IMR-90 (cell line): ENCODE results near the gene ZFYVE26. TPM values are rescaled to one million over a fixed set of nuclear protein-coding genes. Genes with fewer than 3 reads are reported as not detected.

Experiments
- ATAC-seq: fragments of 200-7000 bp; cut with Tn5 transposase; 2 replicates; pipeline ENCODE4 v1.9.1; 2020; ENCODE audit warnings: low read depth, mild to moderate bottlenecking, moderate library complexity
- BruUV-seq: library from RNA; stranded (reverse); fragments of 400-500 nt; replicated peaks from 2 replicates; lab custom pipeline; 2021; lab: Mats Ljungman, UMichigan
- CTCF ChIA-PET: fragments of 300-600 bp; formaldehyde crosslinking; extraction: SDS; loops from one replicate; lab custom pipeline; 2021; ENCODE audit warnings: antibody characterized with exemption; lab: Yijun Ruan, JAX
- POLR2A ChIA-PET: fragments of 300-600 bp; sonication (Branson Sonifier 250); formaldehyde crosslinking; loops from one replicate; lab custom pipeline; 2022; ENCODE audit warnings: antibody characterized with exemption; ENCODE audit not compliant: unreplicated experiment; lab: Charles Lee
- DNase-seq: peaks from one replicate; pipeline ENCODE4 v3.0.0; 2013
- H2AFZ ChIP-seq: replicated peaks from 2 replicates; pipeline ENCODE3; 2013; ENCODE audit warnings: low read length, mild to moderate bottlenecking; ENCODE audit not compliant: poor library complexity
- H2AK5ac ChIP-seq: 2 replicates; pipeline ENCODE4 v1.6.1; 2013; ENCODE audit warnings: low read depth, low read length, inconsistent platforms
- H2AK9ac ChIP-seq: replicated peaks from 2 replicates; pipeline ENCODE3; 2013; ENCODE audit warnings: mild to moderate bottlenecking, low read depth, low read length, moderate library complexity; ENCODE audit not compliant: poor library complexity
- H2BK120ac ChIP-seq: 2 replicates; pipeline ENCODE4 v1.6.1; 2013; ENCODE audit warnings: low read depth, low read length, inconsistent platforms
- H2BK15ac ChIP-seq: 3 replicates; pipeline ENCODE4 v1.6.1; 2013; ENCODE audit warnings: low read depth, low read length, inconsistent platforms
- H2BK20ac ChIP-seq: 2 replicates; pipeline ENCODE4 v1.6.1; 2013; ENCODE audit warnings: low read depth, mild to moderate bottlenecking, inconsistent platforms, low read length, moderate library complexity
- H2BK5ac ChIP-seq: 2 replicates; pipeline ENCODE4 v1.6.1; 2013; ENCODE audit warnings: mild to moderate bottlenecking, low read depth, low read length, inconsistent platforms; ENCODE audit not compliant: poor library complexity, severe bottlenecking
- H3K14ac ChIP-seq: replicated peaks from 2 replicates; pipeline ENCODE4 v1.6.1; 2013; ENCODE audit warnings: low read depth, low read length, inconsistent platforms
- H3K18ac ChIP-seq: 2 replicates; pipeline ENCODE4 v1.6.1; 2013; ENCODE audit warnings: low read depth, low read length, control low read depth
- H3K23ac ChIP-seq: 2 replicates; pipeline ENCODE4 v1.6.1; 2013; ENCODE audit warnings: low read depth, low read length, inconsistent platforms
- H3K27ac ChIP-seq: 2 replicates; pipeline ENCODE4 v1.5.1; 2013; ENCODE audit warnings: mild to moderate bottlenecking, control low read depth, low read length; ENCODE audit not compliant: insufficient read depth
- H3K27me3 ChIP-seq: 2 replicates; pipeline ENCODE4 v1.6.1; 2013; ENCODE audit warnings: low read length; ENCODE audit not compliant: control insufficient read depth, insufficient read depth
- H3K36me3 ChIP-seq: 2 replicates; pipeline ENCODE4 v1.6.1; 2013; ENCODE audit warnings: low read length, mixed read lengths; ENCODE audit not compliant: control insufficient read depth, insufficient read depth
- H3K4ac ChIP-seq: 2 replicates; pipeline ENCODE4 v1.6.1; 2013; ENCODE audit warnings: low read depth, low read length, inconsistent platforms
- H3K4me1 ChIP-seq: 2 replicates; pipeline ENCODE4 v1.6.1; 2013; ENCODE audit warnings: low read length, mixed read lengths; ENCODE audit not compliant: control insufficient read depth, insufficient read depth
- H3K4me2 ChIP-seq: 2 replicates; pipeline ENCODE4 v1.6.1; 2013; ENCODE audit warnings: low read depth, mild to moderate bottlenecking, control low read depth, low read length, moderate library complexity
- H3K4me3 ChIP-seq: 2 replicates; pipeline ENCODE4 v1.5.1; 2013; ENCODE audit warnings: low read depth, mild to moderate bottlenecking, control low read depth, low read length, moderate library complexity; ENCODE audit not compliant: insufficient read depth
- H3K56ac ChIP-seq: 2 replicates; pipeline ENCODE4 v1.6.1; 2013; ENCODE audit warnings: low read length, inconsistent platforms; ENCODE audit not compliant: insufficient read depth; ENCODE audit errors: extremely low read depth
- H3K79me1 ChIP-seq, 2 experiments: 2 replicates each; pipeline ENCODE4 v1.6.1; 2013; ENCODE audit warnings: low read length in 2 of 2, inconsistent platforms in 1 of 2, low read depth in 1 of 2
- H3K9ac ChIP-seq: 2 replicates; pipeline ENCODE4 v1.6.1; 2013; ENCODE audit warnings: low read depth, low read length, control low read depth
- H3K9me1 ChIP-seq: 2 replicates; pipeline ENCODE4 v1.6.1; 2013; ENCODE audit warnings: low read length, inconsistent platforms; ENCODE audit not compliant: insufficient read depth
- H3K9me3 ChIP-seq: 2 replicates; pipeline ENCODE4 v1.6.1; 2013; ENCODE audit warnings: low read length; ENCODE audit not compliant: control insufficient read depth, insufficient read depth
- H4K20me1 ChIP-seq: 2 replicates; pipeline ENCODE4 v1.6.1; 2013; ENCODE audit warnings: low read length, inconsistent platforms; ENCODE audit not compliant: insufficient read depth
- H4K5ac ChIP-seq: 2 replicates; pipeline ENCODE4 v1.6.1; 2013; ENCODE audit warnings: mild to moderate bottlenecking, low read depth, low read length, control low read depth
- H4K8ac ChIP-seq, 2 experiments: 2 replicates each; pipeline ENCODE4 v1.6.1; 2013; ENCODE audit warnings: low read depth in 2 of 2, low read length in 2 of 2, control low read depth in 1 of 2, inconsistent platforms in 1 of 2
- H4K91ac ChIP-seq: 2 replicates; pipeline ENCODE4 v1.6.1; 2013; ENCODE audit warnings: low read depth, low read length, inconsistent platforms; ENCODE audit not compliant: insufficient read depth
- ELK1 ChIP-seq: fragments of 150-350 bp; IDR thresholded peaks from 2 replicates; pipeline ENCODE4 v1.6.1; 2016; ENCODE audit warnings: low read depth, mild to moderate bottlenecking, low read length, moderate library complexity, borderline replicate concordance
- MXI1 ChIP-seq: IDR thresholded peaks from 2 replicates; pipeline ENCODE4 v1.6.1; 2012; ENCODE audit warnings: low read depth, mild to moderate bottlenecking, low read length, moderate library complexity, borderline replicate concordance
- NFE2L2 ChIP-seq: fragments of 150-350 bp; IDR thresholded peaks from 2 replicates; pipeline ENCODE4 v1.6.1; 2016; ENCODE audit warnings: low read depth, mild to moderate bottlenecking, low read length
- RAD21 ChIP-seq: IDR thresholded peaks from 2 replicates; pipeline ENCODE4 v1.6.1; 2012; ENCODE audit warnings: low read length, improper control_type of control experiment
- WGBS, 2 experiments: methylation state at CpG; one replicate each; pipeline versions ENCODE4 v1.1.5 to v1.1.7; 2013; ENCODE audit warnings: missing lambda C conversion rate in 2 of 2; ENCODE audit not compliant: insufficient read length in 1 of 2; ENCODE audit errors: extremely low coverage in 2 of 2; 5-methylcytosine and 5-hydroxymethylcytosine counted together
- dilution Hi-C: fragments of 300-500 bp; cut with HindIII; formaldehyde crosslinking; loops from one replicate; pipeline ENCODE4 v1.14.3; 2018; ENCODE audit warnings: low sequenced_read_pairs; ENCODE audit not compliant: unreplicated experiment
- in situ Hi-C: fragments of 300-500 bp; cut with MboI; formaldehyde crosslinking; loops from 3 replicates; pipeline ENCODE4 v1.14.3; 2019; ENCODE audit warnings: low sequenced_read_pairs, inconsistent platforms, mixed read lengths
- intact Hi-C: fragments of 100-400 bp; cut with micrococcal nuclease; formaldehyde crosslinking; loops from 2 replicates; pipeline ENCODE4 v1.10.0; 2022
- polyA plus RNA-seq, 3 experiments: library from polyadenylated mRNA; depleted of rRNA; stranded (reverse); fragments of >200 nt; gene quantifications; 2 replicates each; pipeline ENCODE4 v1.2.3, GENCODE V29; 2012; ENCODE audit warnings: low replicate concordance in 1 of 3
- total RNA-seq: library from RNA; depleted of rRNA; stranded (reverse); fragments of >200 nt; gene quantifications from 2 replicates; pipeline ENCODE4 v1.2.3, GENCODE V29; 2012

ZFYVE26 gene
- total and polyA plus RNA-seq, 2 of the 4 experiments (the other 2 are of a cell fraction), result 6.0 to 11.1 TPM

GRCh38 chr14:67853715-67854114 is 37.3 kb upstream of the ZFYVE26 start:
- in situ Hi-C loops (no loop called here), intact Hi-C loops (no loop called here), dilution Hi-C loops (no loop called here)
- H4K91ac ChIP-seq, result no peak overlapping the region
- peaks cover 0 to 5% of the 10 kb centered on the region in 2 experiments; a peak in 1 of 4 replicates for H3K79me1 ChIP-seq
- H3K18ac ChIP-seq, result no peak overlapping the region
- H3K14ac ChIP-seq, result no peak overlapping the region
- CTCF ChIA-PET, result no interaction called here
- no peak overlapping the region for H2AK5ac ChIP-seq
- H2BK120ac ChIP-seq, result no peak overlapping the region
- no TSS peak for BruUV-seq
- H2AFZ ChIP-seq, result no peak overlapping the region
- ATAC-seq (no peak), DNase-seq (no peak)
- no peak overlapping the region for H3K23ac ChIP-seq
- H3K4me3 ChIP-seq, result no peak overlapping the region
- H2BK5ac ChIP-seq, result no peak overlapping the region
- H4K5ac ChIP-seq, result no peak overlapping the region
- H3K9ac ChIP-seq, result no peak overlapping the region
- no peak overlapping the region for H2BK20ac ChIP-seq
- H3K4ac ChIP-seq, result no peak overlapping the region
- POLR2A ChIA-PET, result no interaction called here
- H2BK15ac ChIP-seq, result no peak overlapping the region
- WGBS, 2 experiments, result no CpG with 5 or more reads among the region's 3 CpGs
- H4K20me1 ChIP-seq, result no peaks in the 10 kb centered on the region; the same call in 1 of the 2 replicates
- H3K56ac ChIP-seq, result no peak overlapping the region
- H3K36me3 ChIP-seq, result no peaks in the 10 kb centered on the region
- H3K27ac ChIP-seq, result no peak overlapping the region
- H2AK9ac ChIP-seq, result no peak overlapping the region
- no peak overlapping the region for H3K4me2 ChIP-seq
- H3K4me1 ChIP-seq, result no peaks in the 10 kb centered on the region
- no peaks in the 10 kb centered on the region for H3K9me1 ChIP-seq
- TF ChIP-seq NFE2L2, result no peak
- no peak for TF ChIP-seq MXI1
- no peak for TF ChIP-seq ELK1
- TF ChIP-seq RAD21, result no peak
- no peak overlapping the region for H4K8ac ChIP-seq
- H3K27me3 ChIP-seq, result no peaks in the 10 kb centered on the region
- no peaks in the 10 kb centered on the region for H3K9me3 ChIP-seq
